K562 (cell line): Measurements from ENCODE around the gene MDM1. TPM values are rescaled to one million over a fixed set of nuclear protein-coding genes. Genes with fewer than 3 reads are reported as not detected.

Source experiments
- ARNT ChIP-seq, 2 experiments: fragments of 450-650 bp; IDR thresholded peaks; 2 replicates each; pipeline ENCODE4 v1.6.1; 2016; ENCODE audit warnings: mild to moderate bottlenecking in 1 of 2
- FOSL1 ChIP-seq: fragments of 200-800 bp; sonication (Bioruptor generic); conservative IDR thresholded peaks from 2 replicates; pipeline ENCODE4 v1.6.1; 2016; ENCODE audit warnings: missing genetic modification characterization, missing compliant biosample characterization
- HDAC6 ChIP-seq: IDR thresholded peaks from 2 replicates; pipeline ENCODE4 v1.6.1; 2012; ENCODE audit warnings: low read depth, mild to moderate bottlenecking, control low read depth, inconsistent platforms, low read length, moderate library complexity
- ILF3 ChIP-seq: fragments of 450-650 bp; IDR thresholded peaks from 2 replicates; pipeline ENCODE4 v1.6.1; 2018; ENCODE audit warnings: antibody characterized with exemption, mild to moderate bottlenecking, moderate library complexity, borderline replicate concordance
- KAT7 ChIP-seq: sonication (generic); formaldehyde crosslinking; IDR thresholded peaks from 2 replicates; pipeline ENCODE4 v1.8.0; 2022; ENCODE audit warnings: missing genetic modification reagents, mild to moderate bottlenecking, borderline replicate concordance
- KDM4B ChIP-seq, 2 experiments: fragments of 450-650 bp in 1 of 2; sonication (generic) in 1 of 2; IDR thresholded peaks; 2 replicates each; pipeline ENCODE4 v1.6.1; 2016 to 2017; ENCODE audit warnings: borderline replicate concordance in 2 of 2, antibody characterized with exemption in 1 of 2, low read depth in 1 of 2, mild to moderate bottlenecking in 1 of 2
- KLF6 ChIP-seq: fragments of 250-450 bp; sonication (Bioruptor Pico); IDR thresholded peaks from 2 replicates; pipeline ENCODE4 v1.4.0; 2020; ENCODE audit warnings: mild to moderate bottlenecking, moderate library complexity, borderline replicate concordance
- MAFF ChIP-seq: IDR thresholded peaks from 2 replicates; pipeline ENCODE4 v1.6.1; 2012; ENCODE audit warnings: low read length, improper control_type of control experiment
- MEF2A ChIP-seq: IDR thresholded peaks from 2 replicates; pipeline ENCODE4 v1.6.1; 2011; ENCODE audit warnings: low read depth, mild to moderate bottlenecking, low read length, moderate library complexity; ENCODE audit not compliant: control insufficient read depth
- NRF1 ChIP-seq, 2 experiments: fragments of 450-650 bp; IDR thresholded peaks in 1 of 2; conservative IDR thresholded peaks in 1 of 2; 2 replicates each; pipeline ENCODE4 v1.6.1; 2014; ENCODE audit warnings: mild to moderate bottlenecking in 2 of 2
- PHTF2 ChIP-seq: fragments of 250-450 bp; sonication (Bioruptor Pico); IDR thresholded peaks from 2 replicates; pipeline ENCODE4 v1.5.0; 2021; ENCODE audit warnings: mild to moderate bottlenecking
- XRCC4 ChIP-seq: IDR thresholded peaks from one replicate; pipeline ENCODE4 v1.6.1; 2011; ENCODE audit not compliant: insufficient read depth, insufficient read length; ENCODE audit errors: extremely low read depth
- ZMIZ1 ChIP-seq, 2 experiments: fragments of 150-350 bp in 1 of 2; IDR thresholded peaks; 2 replicates each; pipeline ENCODE4 v1.6.1; 2012 to 2016; ENCODE audit warnings: low read depth in 2 of 2, low read length in 2 of 2, mild to moderate bottlenecking in 1 of 2, moderate library complexity in 1 of 2
- ZNF197 ChIP-seq: fragments of 200-800 bp; sonication (Bioruptor generic); IDR thresholded peaks from 2 replicates; pipeline ENCODE4 v1.6.1; 2016; ENCODE audit warnings: low read depth, missing genetic modification characterization, missing compliant biosample characterization
- ZNF316 ChIP-seq: fragments of 450-650 bp; IDR thresholded peaks from 2 replicates; pipeline ENCODE4 v1.6.1; 2016
- polyA plus RNA-seq, 8 experiments: library from polyadenylated mRNA; depleted of rRNA in 4 of 8; stranded (reverse) in 5 of 8; unstranded in 3 of 8; fragments of >200 nt; fragmentation: Nextera tagmentation in 2 of 8; fragmentation: Illumina TruSeq in 1 of 8; extraction: Ambion mirVana in 2 of 8; extraction: Trizol in 1 of 8; gene quantifications; 2 replicates each; pipeline versions ENCODE4 v1.2.1 to v1.2.3, GENCODE V29; 2011 to 2014; ENCODE audit warnings: inconsistent platforms in 1 of 8, missing spikeins in 1 of 8
- total RNA-seq, 7 experiments: library from RNA; depleted of rRNA in 6 of 7; stranded (reverse); fragments of >200 nt in 6 of 7; fragmentation: Illumina TruSeq in 2 of 7; extraction: Trizol in 2 of 7; gene quantifications; 2 replicates each; pipeline versions ENCODE4 v1.2.1 to v1.2.3, GENCODE V29; 2011 to 2021; ENCODE audit warnings: low replicate concordance in 1 of 7
- TF ChIP-seq, protein P1 (sequence below): sonication (generic); formaldehyde crosslinking; IDR thresholded peaks from 2 replicates; pipeline ENCODE4 v1.8.1; 2022; ENCODE audit warnings: missing genetic modification reagents
- TF ChIP-seq, protein P2 (sequence below): sonication (generic); formaldehyde crosslinking; IDR thresholded peaks from 2 replicates; pipeline ENCODE4 v1.8.0; 2022; ENCODE audit warnings: mild to moderate bottlenecking, missing genetic modification reagents

The MDM1 gene
- total and polyA plus RNA-seq, 9 of the 15 experiments (the other 6 are each of a cell fraction or from before 2014, with no cell fraction given): 7.5 to 16.8 (median 13.1) TPM

DNA sequence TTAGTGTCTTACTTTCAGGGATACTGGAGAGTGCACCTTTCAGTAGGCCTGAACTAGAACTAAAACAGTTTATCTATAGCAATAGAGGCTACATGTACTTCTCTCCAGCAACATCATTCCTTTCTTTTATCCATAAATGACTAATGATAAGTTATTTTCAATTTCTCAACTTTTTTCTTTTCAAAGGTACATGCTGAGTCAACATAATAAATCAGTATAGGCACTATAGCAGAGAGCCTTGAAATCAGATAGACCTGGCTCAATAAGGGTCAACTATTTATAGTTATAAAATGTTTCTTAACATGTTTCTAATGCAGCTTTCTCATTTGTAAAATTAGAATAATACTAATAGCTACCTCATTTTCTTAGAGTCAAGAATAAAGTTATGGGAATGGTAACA is 84.4 kb downstream of the MDM1 start (continued):
- TF ChIP-seq ZMIZ1 (IDR thresholded peaks at IDR 0.05; ENCODE audit: low read depth in 2 of 2, low read length in 2 of 2): no peak
- no peak for TF ChIP-seq MEF2A
- no peak for TF ChIP-seq KAT7 (CRISPR knock-in tag)
- no peak for TF ChIP-seq ARNT (IDR thresholded peaks at IDR 0.05)
- no peak for TF ChIP-seq NRF1 (conservative IDR thresholded peaks at IDR 0.05 in 1 of 2, IDR thresholded peaks at IDR 0.05 in 1 of 2)
- no peak for TF ChIP-seq KLF6 (CRISPR knock-in tag)
- TF ChIP-seq, protein P1, sequence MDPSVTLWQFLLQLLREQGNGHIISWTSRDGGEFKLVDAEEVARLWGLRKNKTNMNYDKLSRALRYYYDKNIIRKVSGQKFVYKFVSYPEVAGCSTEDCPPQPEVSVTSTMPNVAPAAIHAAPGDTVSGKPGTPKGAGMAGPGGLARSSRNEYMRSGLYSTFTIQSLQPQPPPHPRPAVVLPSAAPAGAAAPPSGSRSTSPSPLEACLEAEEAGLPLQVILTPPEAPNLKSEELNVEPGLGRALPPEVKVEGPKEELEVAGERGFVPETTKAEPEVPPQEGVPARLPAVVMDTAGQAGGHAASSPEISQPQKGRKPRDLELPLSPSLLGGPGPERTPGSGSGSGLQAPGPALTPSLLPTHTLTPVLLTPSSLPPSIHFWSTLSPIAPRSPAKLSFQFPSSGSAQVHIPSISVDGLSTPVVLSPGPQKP (CRISPR knock-in tag): no peak
- no peak for TF ChIP-seq KDM4B (IDR thresholded peaks at IDR 0.05; ENCODE audit: borderline replicate concordance in 2 of 2, low read depth in 1 of 2)
- TF ChIP-seq HDAC6: no peak
- TF ChIP-seq FOSL1: no peak
- TF ChIP-seq XRCC4: no peak
- TF ChIP-seq ZNF197: no peak
- peak; percentile 12; the same call in 1 of the 2 replicates for TF ChIP-seq MAFF
- no peak for TF ChIP-seq PHTF2
- TF ChIP-seq ILF3: no peak
- TF ChIP-seq ZNF316: peak; percentile 78
- TF ChIP-seq, protein P2, sequence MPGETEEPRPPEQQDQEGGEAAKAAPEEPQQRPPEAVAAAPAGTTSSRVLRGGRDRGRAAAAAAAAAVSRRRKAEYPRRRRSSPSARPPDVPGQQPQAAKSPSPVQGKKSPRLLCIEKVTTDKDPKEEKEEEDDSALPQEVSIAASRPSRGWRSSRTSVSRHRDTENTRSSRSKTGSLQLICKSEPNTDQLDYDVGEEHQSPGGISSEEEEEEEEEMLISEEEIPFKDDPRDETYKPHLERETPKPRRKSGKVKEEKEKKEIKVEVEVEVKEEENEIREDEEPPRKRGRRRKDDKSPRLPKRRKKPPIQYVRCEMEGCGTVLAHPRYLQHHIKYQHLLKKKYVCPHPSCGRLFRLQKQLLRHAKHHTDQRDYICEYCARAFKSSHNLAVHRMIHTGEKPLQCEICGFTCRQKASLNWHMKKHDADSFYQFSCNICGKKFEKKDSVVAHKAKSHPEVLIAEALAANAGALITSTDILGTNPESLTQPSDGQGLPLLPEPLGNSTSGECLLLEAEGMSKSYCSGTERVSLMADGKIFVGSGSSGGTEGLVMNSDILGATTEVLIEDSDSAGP (CRISPR knock-in tag): no peak
